ENCODE data around the gene RS1.

Gene RS1

DNA sequence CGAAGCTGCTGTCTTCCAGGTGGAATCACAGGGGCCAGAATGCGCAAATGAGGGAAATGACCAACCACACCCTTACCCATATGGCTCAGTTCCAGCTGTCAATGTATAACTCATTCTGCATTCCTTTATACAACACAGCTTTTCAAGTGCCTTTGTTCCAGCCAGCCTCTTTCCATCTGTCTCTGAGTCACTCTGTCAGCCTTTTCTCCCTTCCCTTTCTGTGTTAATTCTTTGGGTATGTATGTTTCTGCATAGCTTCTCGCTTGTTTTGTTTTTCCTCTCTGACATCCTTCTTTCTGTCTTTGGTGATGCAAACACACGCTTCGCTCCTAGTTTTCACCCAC is 54.5 kb downstream of the RS1 start:
- TF ChIP-seq, protein P1, sequence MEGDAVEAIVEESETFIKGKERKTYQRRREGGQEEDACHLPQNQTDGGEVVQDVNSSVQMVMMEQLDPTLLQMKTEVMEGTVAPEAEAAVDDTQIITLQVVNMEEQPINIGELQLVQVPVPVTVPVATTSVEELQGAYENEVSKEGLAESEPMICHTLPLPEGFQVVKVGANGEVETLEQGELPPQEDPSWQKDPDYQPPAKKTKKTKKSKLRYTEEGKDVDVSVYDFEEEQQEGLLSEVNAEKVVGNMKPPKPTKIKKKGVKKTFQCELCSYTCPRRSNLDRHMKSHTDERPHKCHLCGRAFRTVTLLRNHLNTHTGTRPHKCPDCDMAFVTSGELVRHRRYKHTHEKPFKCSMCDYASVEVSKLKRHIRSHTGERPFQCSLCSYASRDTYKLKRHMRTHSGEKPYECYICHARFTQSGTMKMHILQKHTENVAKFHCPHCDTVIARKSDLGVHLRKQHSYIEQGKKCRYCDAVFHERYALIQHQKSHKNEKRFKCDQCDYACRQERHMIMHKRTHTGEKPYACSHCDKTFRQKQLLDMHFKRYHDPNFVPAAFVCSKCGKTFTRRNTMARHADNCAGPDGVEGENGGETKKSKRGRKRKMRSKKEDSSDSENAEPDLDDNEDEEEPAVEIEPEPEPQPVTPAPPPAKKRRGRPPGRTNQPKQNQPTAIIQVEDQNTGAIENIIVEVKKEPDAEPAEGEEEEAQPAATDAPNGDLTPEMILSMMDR (IDR thresholded peaks at IDR 0.05) = no peak
- H3K36me3 ChIP-seq (ENCODE audit: control insufficient read depth, insufficient read depth, low read length) = no peaks in the 10 kb centered on the region
- no peaks in the 10 kb centered on the region for H3K79me2 ChIP-seq
- H3K4me2 ChIP-seq (ENCODE audit: low read length) = no peak overlapping the region
- H3K9me3 ChIP-seq (ENCODE audit: control insufficient read depth, low read length) = no peaks in the 10 kb centered on the region
- H2AFZ ChIP-seq = no peak overlapping the region
- no peak overlapping the region for H3K27ac ChIP-seq
- H3K27me3 ChIP-seq (ENCODE audit: control insufficient read depth, insufficient read depth, low read length) = no peaks in the 10 kb centered on the region
- no peak overlapping the region for H3K9ac ChIP-seq
- no peak overlapping the region for H3K4me3 ChIP-seq (ENCODE audit: low read depth, low read length)
- H3K4me1 ChIP-seq = no peaks in the 10 kb centered on the region

DNA sequence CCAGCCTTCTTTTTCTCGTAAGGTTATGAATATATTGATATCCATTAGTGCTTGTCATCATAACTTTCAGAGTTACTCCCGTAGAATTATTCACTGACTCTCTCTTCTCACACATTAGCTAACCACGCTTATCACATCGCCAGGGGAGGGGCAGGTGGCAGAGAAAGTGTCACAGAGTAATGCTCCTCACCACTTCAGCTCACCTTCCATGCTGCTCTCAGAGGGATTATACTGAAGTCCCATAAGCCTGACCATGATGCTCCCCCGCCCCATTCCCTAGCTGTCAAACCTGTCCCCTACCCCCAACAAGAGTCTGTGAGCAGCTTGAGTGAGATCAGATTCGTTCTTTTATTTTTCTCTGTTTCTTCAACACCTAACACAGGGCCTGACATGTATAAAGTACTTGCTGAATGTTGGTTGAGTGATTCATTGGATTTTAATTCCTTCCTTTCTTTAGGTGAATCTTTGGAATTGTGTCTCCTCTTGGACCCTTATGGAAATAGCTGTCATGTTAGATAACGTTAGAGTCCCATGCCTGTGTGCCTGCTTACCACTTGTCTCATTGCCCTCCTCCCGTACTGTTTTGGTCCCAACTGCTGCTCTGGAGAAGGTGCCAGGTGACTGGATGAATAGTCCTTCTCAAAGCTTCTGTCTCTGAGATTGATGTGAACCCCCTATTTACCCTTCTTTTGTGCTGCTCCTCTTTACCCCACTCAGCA is 55.1 kb downstream of the RS1 start:
- TF ChIP-seq, protein P1 (IDR thresholded peaks at IDR 0.05) = no peak
- Histone ChIP-seq H3K4me3 (ENCODE audit: low read depth, low read length) (no peak overlapping the region), H2AFZ (no peak overlapping the region), H3K79me2 (no peaks in the 10 kb centered on the region), H3K4me1 (no peaks in the 10 kb centered on the region), H3K4me2 (ENCODE audit: low read length) (no peak overlapping the region), H3K27ac (no peak overlapping the region), H3K9ac (no peak overlapping the region), H3K27me3 (ENCODE audit: control insufficient read depth, insufficient read depth, low read length) (no peaks in the 10 kb centered on the region), H3K36me3 (ENCODE audit: control insufficient read depth, insufficient read depth, low read length) (no peaks in the 10 kb centered on the region), H3K9me3 (ENCODE audit: control insufficient read depth, low read length) (no peaks in the 10 kb centered on the region)

DNA sequence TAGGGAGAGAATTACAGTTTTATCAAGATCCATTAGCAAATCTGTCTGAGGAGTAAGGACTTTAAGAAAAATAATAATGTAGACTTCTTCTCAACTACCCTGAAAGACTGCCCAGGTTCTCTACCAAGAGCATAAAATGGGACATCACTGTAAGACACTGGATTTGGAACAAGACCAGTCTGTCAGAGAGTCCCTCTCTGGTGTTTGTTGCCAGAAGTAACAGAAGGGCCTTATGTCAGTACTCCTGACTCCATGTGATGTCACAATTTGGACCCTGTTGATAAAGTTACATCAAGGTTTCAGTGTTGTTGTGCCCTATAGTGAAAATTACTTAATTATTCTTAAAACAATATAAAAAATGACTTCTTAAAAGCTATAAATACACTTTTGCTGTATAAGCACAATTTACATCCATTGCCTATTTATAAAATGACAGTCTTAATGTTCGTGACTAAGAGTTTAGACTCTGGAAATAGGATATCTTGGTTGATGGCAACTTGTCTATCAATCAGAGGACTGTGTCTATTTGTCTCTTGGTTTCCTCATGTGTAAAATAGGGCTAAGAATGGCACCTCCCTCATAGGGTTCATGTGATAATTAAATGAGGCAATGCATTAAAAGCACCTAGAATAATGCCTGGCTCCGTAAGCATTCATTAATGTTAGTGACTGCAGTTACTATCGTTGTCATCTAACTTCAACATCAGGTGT is 57.8 kb downstream of the RS1 start:
- no peaks in the 10 kb centered on the region for H3K9me3 ChIP-seq (ENCODE audit: control insufficient read depth, low read length)
- H3K4me3 ChIP-seq (ENCODE audit: low read depth, low read length) = no peak overlapping the region
- H3K4me1 ChIP-seq = no peaks in the 10 kb centered on the region
- H2AFZ ChIP-seq = no peak overlapping the region
- H3K79me2 ChIP-seq = no peaks in the 10 kb centered on the region
- H3K27me3 ChIP-seq (ENCODE audit: control insufficient read depth, insufficient read depth, low read length) = no peaks in the 10 kb centered on the region
- TF ChIP-seq, protein P1 (IDR thresholded peaks at IDR 0.05) = no peak
- no peaks in the 10 kb centered on the region for H3K36me3 ChIP-seq (ENCODE audit: control insufficient read depth, insufficient read depth, low read length)
- no peak overlapping the region for H3K27ac ChIP-seq
- H3K9ac ChIP-seq = no peak overlapping the region
- H3K4me2 ChIP-seq (ENCODE audit: low read length) = no peak overlapping the region

DNA sequence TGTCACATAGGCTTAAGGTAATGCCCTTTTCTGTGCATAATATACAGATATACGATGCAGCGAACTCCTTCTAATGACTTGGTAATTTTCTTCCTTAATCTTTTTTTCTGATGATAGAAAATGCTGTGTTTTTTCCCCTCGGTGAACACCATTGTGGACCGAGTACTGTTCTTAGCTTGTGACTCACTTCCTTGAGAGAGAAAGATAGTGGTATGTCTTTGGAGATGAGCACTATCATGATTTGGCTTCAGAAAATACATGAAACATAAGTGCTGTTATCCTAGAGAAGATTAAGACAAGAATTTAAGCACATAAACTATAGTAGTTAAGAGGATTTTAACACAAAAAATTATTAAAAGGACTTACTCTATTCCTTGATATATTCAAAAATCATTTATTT is 63.9 kb downstream of the RS1 start:
- H3K36me3 ChIP-seq (ENCODE audit: control insufficient read depth, insufficient read depth, low read length) = no peaks in the 10 kb centered on the region

More for the DNA sequence above, 63.9 kb downstream of the RS1 start:
- no peak overlapping the region for H3K27ac ChIP-seq
- H3K9me3 ChIP-seq (ENCODE audit: control insufficient read depth, low read length) = no peaks in the 10 kb centered on the region
- TF ChIP-seq, protein P1 (IDR thresholded peaks at IDR 0.05) = no peak
- H2AFZ ChIP-seq = no peak overlapping the region
- H3K9ac ChIP-seq = no peak overlapping the region
- no peak overlapping the region for H3K4me3 ChIP-seq (ENCODE audit: low read depth, low read length)
- H3K79me2 ChIP-seq = no peaks in the 10 kb centered on the region
- no peaks in the 10 kb centered on the region for H3K4me1 ChIP-seq
- no peak overlapping the region for H3K4me2 ChIP-seq (ENCODE audit: low read length)
- no peaks in the 10 kb centered on the region for H3K27me3 ChIP-seq (ENCODE audit: control insufficient read depth, insufficient read depth, low read length)
